DOHH2 (cell line): ENCODE results near the gene DDX49.

Experiments
- EZH2phosphoT487 ChIP-seq: fragments of 200-600 bp; sonication (generic); IDR thresholded peaks from 2 replicates; pipeline ENCODE4 v1.6.1; 2017; ENCODE audit warnings: borderline replicate concordance, mild to moderate bottlenecking, antibody characterized with exemption, low read length, moderate library complexity, mixed read lengths
- TF ChIP-seq, protein P1 (sequence below): fragments of 200-600 bp; sonication (generic); IDR thresholded peaks from one replicate; pipeline ENCODE4 v1.5.1; 2014; ENCODE audit warnings: antibody characterized with exemption, mild to moderate bottlenecking, low read depth, low read length; ENCODE audit not compliant: poor library complexity, severe bottlenecking

DNA sequence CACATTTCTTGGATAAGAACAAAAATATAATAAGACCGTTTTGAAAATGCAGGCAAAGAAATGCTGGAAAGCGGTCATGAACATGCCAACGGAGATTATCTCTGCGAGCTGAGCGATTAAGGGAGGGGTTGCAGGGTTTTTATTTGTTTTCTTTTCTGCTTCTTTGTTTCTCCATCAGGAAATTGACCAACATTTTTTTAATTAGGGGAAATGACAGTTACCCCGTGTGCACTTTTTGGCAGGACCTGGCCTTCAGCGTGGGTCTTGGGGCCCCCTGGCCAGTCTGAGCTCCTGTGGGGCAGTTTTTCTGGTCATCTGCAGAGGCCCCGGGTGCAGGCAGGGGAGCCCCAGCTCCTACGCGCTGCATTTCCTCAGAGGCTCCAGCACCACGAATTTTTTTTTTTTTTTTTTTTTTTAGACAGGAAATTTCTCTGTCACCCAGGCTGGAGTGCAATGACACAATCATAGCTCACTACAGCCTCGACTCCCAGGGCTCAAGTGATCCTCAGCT, 52.8 kb downstream of the DDX49 start:
- TF ChIP-seq, protein P1, sequence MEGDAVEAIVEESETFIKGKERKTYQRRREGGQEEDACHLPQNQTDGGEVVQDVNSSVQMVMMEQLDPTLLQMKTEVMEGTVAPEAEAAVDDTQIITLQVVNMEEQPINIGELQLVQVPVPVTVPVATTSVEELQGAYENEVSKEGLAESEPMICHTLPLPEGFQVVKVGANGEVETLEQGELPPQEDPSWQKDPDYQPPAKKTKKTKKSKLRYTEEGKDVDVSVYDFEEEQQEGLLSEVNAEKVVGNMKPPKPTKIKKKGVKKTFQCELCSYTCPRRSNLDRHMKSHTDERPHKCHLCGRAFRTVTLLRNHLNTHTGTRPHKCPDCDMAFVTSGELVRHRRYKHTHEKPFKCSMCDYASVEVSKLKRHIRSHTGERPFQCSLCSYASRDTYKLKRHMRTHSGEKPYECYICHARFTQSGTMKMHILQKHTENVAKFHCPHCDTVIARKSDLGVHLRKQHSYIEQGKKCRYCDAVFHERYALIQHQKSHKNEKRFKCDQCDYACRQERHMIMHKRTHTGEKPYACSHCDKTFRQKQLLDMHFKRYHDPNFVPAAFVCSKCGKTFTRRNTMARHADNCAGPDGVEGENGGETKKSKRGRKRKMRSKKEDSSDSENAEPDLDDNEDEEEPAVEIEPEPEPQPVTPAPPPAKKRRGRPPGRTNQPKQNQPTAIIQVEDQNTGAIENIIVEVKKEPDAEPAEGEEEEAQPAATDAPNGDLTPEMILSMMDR, result no peak
- no peak for TF ChIP-seq EZH2phosphoT487
